ENCODE measurements around the gene KMT5B. TPM values are rescaled to one million over a fixed set of nuclear protein-coding genes. Genes with fewer than 3 reads are reported as not detected.

KMT5B gene
- total RNA-seq, 1 experiment from 2014 or later, result 12.4 TPM

GRCh38 chr11:68120273-68121066 lies 92.6 kb downstream of the KMT5B start:
- no peak for DNase-seq (ENCODE audit: low spot score)

GRCh38 chr11:68118706-68119448 lies 94.2 kb downstream of the KMT5B start:
- DNase-seq (ENCODE audit: low spot score), result no peak

GRCh38 chr11:68117853-68118470 lies 95.1 kb downstream of the KMT5B start:
- DNase-seq (ENCODE audit: low spot score), result no peak

- no peak for DNase-seq (ENCODE audit: low spot score)
These were observed 96.1 kb downstream of the KMT5B start for GRCh38 chr11:68116974-68117373.

- no peak for DNase-seq (ENCODE audit: low spot score)
These were observed 97.0 kb downstream of the KMT5B start for GRCh38 chr11:68116126-68116525.

GRCh38 chr11:68115285-68115684 lies 97.8 kb downstream of the KMT5B start:
- no peak for DNase-seq (ENCODE audit: low spot score)

GRCh38 chr11:68113986-68114385 lies 99.1 kb downstream of the KMT5B start:
- no peak for DNase-seq (ENCODE audit: low spot score)

- no peak for DNase-seq (ENCODE audit: low spot score)
These were observed 105.4 kb downstream of the KMT5B start for GRCh38 chr11:68107689-68108088.

- DNase-seq (ENCODE audit: low spot score), result no peak
These were observed 106.7 kb downstream of the KMT5B start for GRCh38 chr11:68106165-68106940.

Other genes with a start within 250 kb of the KMT5B start
- gene UNC93B1, start 209.2 kb downstream of the KMT5B start, total RNA-seq (2014; rRNA removed; shearing (Covaris generic)), result 28.0 and 28.7 TPM in 2 replicates
- 17.0 and 19.9 TPM in 2 replicates for gene ALDH3B1, start 203.0 kb downstream of the KMT5B start, total RNA-seq (2014; rRNA removed; shearing (Covaris generic))
- 138 and 167 TPM in 2 replicates for gene NDUFS8, start 182.6 kb downstream of the KMT5B start, total RNA-seq (2014; rRNA removed; shearing (Covaris generic))
- 12.5 and 13.1 TPM in 2 replicates for gene TCIRG1, start 174.3 kb downstream of the KMT5B start, total RNA-seq (2014; rRNA removed; shearing (Covaris generic))
- gene CHKA, start 91.9 kb downstream of the KMT5B start, total RNA-seq (2014; rRNA removed; shearing (Covaris generic)), result 9.4 and 9.8 TPM in 2 replicates
- 61.7 and 62.5 TPM in 2 replicates for gene C11orf24, start 58.7 kb upstream of the KMT5B start, total RNA-seq (2014; rRNA removed; shearing (Covaris generic))
- 14.1 and 22.7 TPM in 2 replicates for gene LRP5, start 99.3 kb upstream of the KMT5B start, total RNA-seq (2014; rRNA removed; shearing (Covaris generic))
- gene PPP6R3, start 247.5 kb upstream of the KMT5B start, total RNA-seq (2014; rRNA removed; shearing (Covaris generic)), result 60.7 and 82.5 TPM in 2 replicates